ENCODE measurements around the gene MGAT4A. TPM values are rescaled to one million over a fixed set of nuclear protein-coding genes. Genes with fewer than 3 reads are reported as not detected.

Gene MGAT4A
- total RNA-seq, 1 donor from 2014 or later, result 8.0 TPM

GRCh38 chr2:98607104-98607503 lies 123.8 kb downstream of the MGAT4A start:
- Histone ChIP-seq H3K27me3 (no peaks in the 10 kb centered on the region), H3K27ac (peak overlapping the region in 1 of 2 donors; percentile 96), H3K4me3 (peak overlapping the region; percentile 77 to 98), H3K4me1 (peaks cover 25 to 34% of the 10 kb centered on the region in 2 donors), H3K36me3 (peaks cover 5 to 23% of the 10 kb centered on the region in 2 donors), H3K9me3 (no peaks in the 10 kb centered on the region)
- no peak for DNase-seq (ENCODE audit: low spot score in 2 of 2)
- no peak for TF ChIP-seq CTCF (IDR thresholded peaks at IDR 0.05)
- intact Hi-C loops (cut with DNase I), result loop anchor here (5.0 to 10.0 kb wide), 2 partner anchors 548 to 730 kb away; partner anchors contain the start of genes EIF5B, LIPT1, TSGA10 and TXNDC9

- intact Hi-C loops (cut with DNase I), result loop anchor here (5.0 to 10.0 kb wide), 2 partner anchors 548 to 731 kb away; partner anchors contain the start of genes EIF5B, LIPT1, TSGA10 and TXNDC9
- Histone ChIP-seq H3K27ac (no peak overlapping the region), H3K27me3 (no peaks in the 10 kb centered on the region), H3K4me1 (peaks cover 25 to 33% of the 10 kb centered on the region in 2 donors), H3K4me3 (peak overlapping the region in 1 of 2 donors; percentile 77), H3K36me3 (peaks cover 7 to 23% of the 10 kb centered on the region in 2 donors), H3K9me3 (no peaks in the 10 kb centered on the region)
- no peak for DNase-seq (ENCODE audit: low spot score in 2 of 2)
- no peak for TF ChIP-seq CTCF (IDR thresholded peaks at IDR 0.05)
Measured at GRCh38 chr2:98606431-98606830, 124.5 kb downstream of the MGAT4A start.

GRCh38 chr2:98605076-98605475 lies 125.9 kb downstream of the MGAT4A start:
- TF ChIP-seq CTCF (IDR thresholded peaks at IDR 0.05), result no peak
- intact Hi-C loops (cut with DNase I), result loop anchor here (5.0 to 10.0 kb wide), 2 partner anchors 550 to 732 kb away; partner anchors contain the start of genes EIF5B, LIPT1, TSGA10 and TXNDC9
- Histone ChIP-seq H3K27me3 (no peaks in the 10 kb centered on the region), H3K4me3 (no peak overlapping the region), H3K36me3 (peaks cover 12 to 33% of the 10 kb centered on the region in 2 donors), H3K27ac (no peak overlapping the region), H3K4me1 (peaks cover 14 to 21% of the 10 kb centered on the region in 2 donors), H3K9me3 (no peaks in the 10 kb centered on the region)
- no peak for DNase-seq (ENCODE audit: low spot score in 2 of 2)

GRCh38 chr2:98604547-98604946 lies 126.4 kb downstream of the MGAT4A start:
- TF ChIP-seq CTCF (IDR thresholded peaks at IDR 0.05), result no peak
- H3K27me3 ChIP-seq, result no peaks in the 10 kb centered on the region
- no peak overlapping the region for H3K27ac ChIP-seq
- H3K9me3 ChIP-seq, result no peaks in the 10 kb centered on the region
- peaks cover 16 to 38% of the 10 kb centered on the region in 2 donors for H3K36me3 ChIP-seq
- H3K4me3 ChIP-seq, result no peak overlapping the region
- H3K4me1 ChIP-seq, result peaks cover 8 to 17% of the 10 kb centered on the region in 2 donors
- intact Hi-C loops (cut with DNase I), result loop anchor here (10.0 kb wide), 1 partner anchor 550 kb away; the partner anchor contains the start of genes LIPT1 and TSGA10
- no peak for DNase-seq (ENCODE audit: low spot score in 2 of 2)

- Histone ChIP-seq H3K4me3 (no peak overlapping the region), H3K9me3 (no peaks in the 10 kb centered on the region), H3K27me3 (no peaks in the 10 kb centered on the region), H3K4me1 (peaks cover 0 to 7% of the 10 kb centered on the region in 2 donors), H3K27ac (no peak overlapping the region), H3K36me3 (peaks cover 16 to 63% of the 10 kb centered on the region in 2 donors)
- intact Hi-C loops (cut with DNase I), result loop anchor here (10.0 kb wide), 1 partner anchor 553 kb away; the partner anchor contains the start of genes LIPT1 and TSGA10
- peak in 2 of 3 experiments; percentile 22 to 37 for TF ChIP-seq CTCF (IDR thresholded peaks at IDR 0.05)
- no peak for DNase-seq (ENCODE audit: low spot score in 2 of 2)
Measured at GRCh38 chr2:98601532-98602132, 129.3 kb downstream of the MGAT4A start.
